PC-3 (cell line): ENCODE measurements around the gene ARL13A.

Experiments
- EZH2 ChIP-seq: fragments of 300-600 bp; sonication (generic); IDR thresholded peaks from one replicate; pipeline ENCODE4 v1.6.1; 2017; ENCODE audit warnings: antibody characterized with exemption, mild to moderate bottlenecking, low read length; ENCODE audit not compliant: unreplicated experiment
- EZH2phosphoT487 ChIP-seq: fragments of 300-600 bp; sonication (generic); IDR thresholded peaks from 2 replicates; pipeline ENCODE4 v1.6.1; 2018; ENCODE audit warnings: mild to moderate bottlenecking, antibody characterized with exemption, low read length, borderline replicate concordance
- TF ChIP-seq, protein P1 (sequence below): fragments of 300-600 bp; sonication (generic); conservative IDR thresholded peaks from 2 replicates; pipeline ENCODE4 v1.5.1; 2017; ENCODE audit warnings: antibody characterized with exemption, low read depth, mild to moderate bottlenecking, low read length

DNA sequence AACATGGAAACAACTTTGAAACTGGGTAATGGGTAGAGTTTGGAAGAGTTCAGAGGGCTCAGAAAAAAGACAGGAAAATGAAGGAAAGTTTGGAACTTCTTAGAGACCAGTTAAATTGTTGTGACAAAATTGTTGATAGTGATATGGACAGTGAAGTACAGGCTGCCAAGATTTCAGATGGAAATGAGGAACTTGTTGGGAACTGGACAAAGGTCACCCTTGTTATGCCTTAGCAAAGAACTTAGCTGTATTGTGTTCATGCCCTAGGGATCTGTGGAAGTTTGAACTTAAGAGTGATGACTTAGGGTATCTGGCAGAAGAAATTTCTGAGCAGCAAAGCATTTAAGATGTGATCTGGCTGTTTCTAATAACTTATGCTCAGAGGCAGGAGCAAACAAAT lies 5.1 kb upstream of the ARL13A start:
- TF ChIP-seq, protein P1, sequence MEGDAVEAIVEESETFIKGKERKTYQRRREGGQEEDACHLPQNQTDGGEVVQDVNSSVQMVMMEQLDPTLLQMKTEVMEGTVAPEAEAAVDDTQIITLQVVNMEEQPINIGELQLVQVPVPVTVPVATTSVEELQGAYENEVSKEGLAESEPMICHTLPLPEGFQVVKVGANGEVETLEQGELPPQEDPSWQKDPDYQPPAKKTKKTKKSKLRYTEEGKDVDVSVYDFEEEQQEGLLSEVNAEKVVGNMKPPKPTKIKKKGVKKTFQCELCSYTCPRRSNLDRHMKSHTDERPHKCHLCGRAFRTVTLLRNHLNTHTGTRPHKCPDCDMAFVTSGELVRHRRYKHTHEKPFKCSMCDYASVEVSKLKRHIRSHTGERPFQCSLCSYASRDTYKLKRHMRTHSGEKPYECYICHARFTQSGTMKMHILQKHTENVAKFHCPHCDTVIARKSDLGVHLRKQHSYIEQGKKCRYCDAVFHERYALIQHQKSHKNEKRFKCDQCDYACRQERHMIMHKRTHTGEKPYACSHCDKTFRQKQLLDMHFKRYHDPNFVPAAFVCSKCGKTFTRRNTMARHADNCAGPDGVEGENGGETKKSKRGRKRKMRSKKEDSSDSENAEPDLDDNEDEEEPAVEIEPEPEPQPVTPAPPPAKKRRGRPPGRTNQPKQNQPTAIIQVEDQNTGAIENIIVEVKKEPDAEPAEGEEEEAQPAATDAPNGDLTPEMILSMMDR = no peak
- TF ChIP-seq EZH2phosphoT487 (no peak), EZH2 (no peak)
